ENCODE data around the gene PELI2.
"Not testable (repeated sequence)": the region's sequence is repeated elsewhere in the genome, so short reads cannot be mapped to it uniquely, and the experiment has no call there.

The PELI2 gene

GRCh38 chr14:56144176-56144575 is 26.0 kb downstream of the PELI2 start:
- DNase-seq, result no peak

GRCh38 chr14:56145181-56145769 is 27.1 kb downstream of the PELI2 start:
- no peak for DNase-seq

GRCh38 chr14:56145965-56146364 is 27.8 kb downstream of the PELI2 start:
- DNase-seq, result no peak

GRCh38 chr14:56147449-56147848 is 29.2 kb downstream of the PELI2 start:
- no peak for DNase-seq

GRCh38 chr14:56147986-56148901 is 30.0 kb downstream of the PELI2 start:
- no peak for DNase-seq

- no peak for DNase-seq
Observed at GRCh38 chr14:56149151-56149550, 30.9 kb downstream of the PELI2 start.

- DNase-seq, result no peak
Observed at GRCh38 chr14:56149995-56150394, 31.8 kb downstream of the PELI2 start.

- no peak for DNase-seq
Observed at GRCh38 chr14:56150645-56151345, 32.6 kb downstream of the PELI2 start.

- no peak for DNase-seq
Observed at GRCh38 chr14:56152221-56152620, 34.0 kb downstream of the PELI2 start.

GRCh38 chr14:56153267-56153666 is 35.1 kb downstream of the PELI2 start:
- no peak for DNase-seq

- DNase-seq, result no peak
Observed at GRCh38 chr14:56154321-56154720, 36.1 kb downstream of the PELI2 start.

- DNase-seq, result no peak
Observed at GRCh38 chr14:56156096-56156495, 37.9 kb downstream of the PELI2 start.

GRCh38 chr14:56159066-56159465 is 40.9 kb downstream of the PELI2 start:
- no peak for DNase-seq

- no peak for DNase-seq
Observed at GRCh38 chr14:56160088-56160487, 41.9 kb downstream of the PELI2 start.

GRCh38 chr14:56161658-56162057 is 43.4 kb downstream of the PELI2 start:
- DNase-seq, result no peak

GRCh38 chr14:56162476-56162875 is 44.3 kb downstream of the PELI2 start:
- DNase-seq, result no peak

GRCh38 chr14:56166579-56166978 is 48.4 kb downstream of the PELI2 start:
- not testable (repeated sequence) for DNase-seq

- DNase-seq, result no peak
Observed at GRCh38 chr14:56168007-56168616, 49.9 kb downstream of the PELI2 start.

GRCh38 chr14:56170028-56170427 is 51.8 kb downstream of the PELI2 start:
- DNase-seq, result no peak

- DNase-seq, result no peak
Observed at GRCh38 chr14:56170877-56171422, 52.7 kb downstream of the PELI2 start.

GRCh38 chr14:56172074-56172473 is 53.9 kb downstream of the PELI2 start:
- DNase-seq, result no peak

- DNase-seq, result no peak
Observed at GRCh38 chr14:56172571-56172971, 54.4 kb downstream of the PELI2 start.

GRCh38 chr14:56173365-56173922 is 55.2 kb downstream of the PELI2 start:
- no peak for DNase-seq
